Measurements from ENCODE around the gene VENTX. TPM values are rescaled to one million over a fixed set of nuclear protein-coding genes. Genes with fewer than 3 reads are reported as not detected.

Gene VENTX
- total RNA-seq, 4 donors from 2014 or later: 0.13 to 0.95 (median 0.82) TPM; not detected in 1

DNA sequence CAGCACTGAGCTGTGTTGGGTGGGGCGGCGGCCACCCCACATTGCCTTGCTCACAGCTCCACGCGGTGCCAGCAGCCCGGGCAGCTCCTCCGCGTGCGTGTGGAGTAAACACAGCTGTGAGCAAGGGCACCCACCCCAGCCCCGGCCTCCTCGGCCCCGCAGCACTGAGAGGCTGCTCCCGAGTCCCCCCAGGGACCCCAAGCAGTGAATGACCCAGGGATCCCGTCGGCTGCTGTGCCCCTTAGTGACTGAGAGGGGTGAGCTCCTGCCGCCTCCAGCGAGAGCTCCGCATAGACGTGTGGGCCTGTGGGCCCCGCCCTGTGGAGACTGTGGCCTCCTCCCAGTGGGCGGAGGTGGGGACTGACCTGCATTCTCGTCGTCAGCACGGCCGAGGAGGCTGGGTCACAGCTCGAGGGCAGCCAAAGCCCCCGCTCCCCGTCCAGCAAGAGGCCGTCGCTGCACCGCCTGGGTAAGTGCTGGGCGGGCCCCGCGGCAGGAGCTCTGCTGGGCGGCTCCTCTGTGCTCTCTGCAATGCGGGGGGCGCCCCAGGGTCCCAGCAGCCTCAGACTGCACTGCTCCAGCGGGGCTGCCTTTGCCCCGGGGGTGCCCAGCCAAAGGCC, 37.6 kb upstream of the VENTX start:
- peaks cover 0 to 52% (median 0%) of the 10 kb centered on the region in 4 donors for H3K27me3 ChIP-seq
- whole genome bisulfite sequencing, 2 donors: no CpG with 5 or more reads among the region's 38 CpGs
- TF ChIP-seq, protein P1, sequence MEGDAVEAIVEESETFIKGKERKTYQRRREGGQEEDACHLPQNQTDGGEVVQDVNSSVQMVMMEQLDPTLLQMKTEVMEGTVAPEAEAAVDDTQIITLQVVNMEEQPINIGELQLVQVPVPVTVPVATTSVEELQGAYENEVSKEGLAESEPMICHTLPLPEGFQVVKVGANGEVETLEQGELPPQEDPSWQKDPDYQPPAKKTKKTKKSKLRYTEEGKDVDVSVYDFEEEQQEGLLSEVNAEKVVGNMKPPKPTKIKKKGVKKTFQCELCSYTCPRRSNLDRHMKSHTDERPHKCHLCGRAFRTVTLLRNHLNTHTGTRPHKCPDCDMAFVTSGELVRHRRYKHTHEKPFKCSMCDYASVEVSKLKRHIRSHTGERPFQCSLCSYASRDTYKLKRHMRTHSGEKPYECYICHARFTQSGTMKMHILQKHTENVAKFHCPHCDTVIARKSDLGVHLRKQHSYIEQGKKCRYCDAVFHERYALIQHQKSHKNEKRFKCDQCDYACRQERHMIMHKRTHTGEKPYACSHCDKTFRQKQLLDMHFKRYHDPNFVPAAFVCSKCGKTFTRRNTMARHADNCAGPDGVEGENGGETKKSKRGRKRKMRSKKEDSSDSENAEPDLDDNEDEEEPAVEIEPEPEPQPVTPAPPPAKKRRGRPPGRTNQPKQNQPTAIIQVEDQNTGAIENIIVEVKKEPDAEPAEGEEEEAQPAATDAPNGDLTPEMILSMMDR (IDR thresholded peaks at IDR 0.05): no peak
- TF ChIP-seq POLR2A (IDR thresholded peaks at IDR 0.05): no peak
- H3K27ac ChIP-seq: no peak overlapping the region
- intact Hi-C loops (cut with DNase I): no loop called here
- no peak overlapping the region for H3K4me3 ChIP-seq
- DNase-seq: no peak
- no peaks in the 10 kb centered on the region for H3K4me1 ChIP-seq
- no peaks in the 10 kb centered on the region for H3K9me3 ChIP-seq
- H3K36me3 ChIP-seq: no peaks in the 10 kb centered on the region

DNA sequence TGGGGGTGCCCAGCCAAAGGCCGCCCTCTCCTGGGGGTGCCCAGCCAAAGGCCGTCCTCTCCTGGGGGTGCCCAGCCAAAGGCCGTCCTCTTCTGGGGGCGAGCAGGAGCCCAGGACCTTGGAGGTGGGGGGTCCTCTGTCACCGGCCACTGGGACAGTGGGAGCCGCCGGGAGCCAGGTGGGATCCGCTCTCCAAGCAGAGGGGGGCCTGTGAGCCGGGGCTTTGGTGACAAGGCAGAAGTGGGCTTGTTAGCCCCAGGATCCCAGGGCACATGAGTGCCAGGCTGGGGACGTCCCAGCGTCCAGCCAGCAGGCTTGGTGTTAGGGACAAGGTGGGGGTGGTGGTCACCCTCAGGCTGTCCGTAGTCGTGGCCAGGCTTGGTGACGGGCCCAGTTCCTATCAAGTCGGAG, 37.0 kb upstream of the VENTX start:
- WGBS, 2 donors: no CpG with 5 or more reads among the region's 15 CpGs
- H3K36me3 ChIP-seq: no peaks in the 10 kb centered on the region
- no peaks in the 10 kb centered on the region for H3K4me1 ChIP-seq
- intact Hi-C loops (cut with DNase I): no loop called here
- no peak for DNase-seq
- no peaks in the 10 kb centered on the region for H3K9me3 ChIP-seq
- peaks cover 0 to 51% (median 0%) of the 10 kb centered on the region in 4 donors for H3K27me3 ChIP-seq
- TF ChIP-seq, protein P1 (IDR thresholded peaks at IDR 0.05): no peak
- no peak for TF ChIP-seq POLR2A (IDR thresholded peaks at IDR 0.05)
- H3K4me3 ChIP-seq: no peak overlapping the region
- H3K27ac ChIP-seq: no peak overlapping the region

DNA sequence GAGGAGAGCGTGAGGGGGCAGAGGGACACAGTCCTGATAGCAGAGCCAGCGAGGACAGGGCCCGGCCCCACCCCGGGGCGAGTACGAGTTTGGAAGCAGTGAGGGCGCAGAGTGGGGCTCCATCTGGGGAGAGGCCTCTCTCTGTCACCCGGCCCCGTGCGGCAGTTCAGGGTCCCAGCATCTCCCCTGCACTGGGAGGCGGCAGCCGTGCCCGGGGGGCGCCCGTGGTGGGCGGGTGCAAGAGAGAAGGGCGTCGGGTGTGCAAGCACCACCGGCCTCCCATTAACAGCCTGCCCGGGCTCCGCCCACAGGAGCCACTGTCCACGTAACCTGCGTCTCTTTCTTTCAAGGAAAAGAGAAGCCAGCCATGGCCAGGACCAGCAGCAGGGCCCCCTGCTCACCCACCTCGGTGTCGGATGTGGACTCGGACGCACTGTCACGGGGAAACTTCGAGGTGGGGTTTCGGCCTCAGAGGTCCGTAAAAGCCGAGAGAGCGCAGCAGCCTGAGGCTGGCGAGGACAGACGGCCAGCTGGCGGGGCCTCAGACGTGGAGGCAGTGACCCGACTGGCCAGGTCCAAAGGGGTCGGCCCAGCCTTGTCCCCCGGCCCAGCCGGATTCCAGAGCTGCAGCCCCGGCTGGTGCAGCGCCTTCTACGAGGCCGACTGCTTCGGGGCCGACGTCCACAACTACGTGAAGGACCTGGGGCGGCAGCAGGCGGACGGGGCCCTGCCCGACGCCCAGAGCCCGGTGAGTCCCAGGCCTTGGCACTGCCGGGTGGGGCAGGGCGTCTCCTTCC, 36.3 kb upstream of the VENTX start:
- H3K36me3 ChIP-seq: no peaks in the 10 kb centered on the region
- H3K9me3 ChIP-seq: no peaks in the 10 kb centered on the region
- no peak overlapping the region for H3K4me3 ChIP-seq
- no peak for DNase-seq
- TF ChIP-seq POLR2A (IDR thresholded peaks at IDR 0.05): no peak
- TF ChIP-seq, protein P1 (IDR thresholded peaks at IDR 0.05): no peak
- no peaks in the 10 kb centered on the region for H3K4me1 ChIP-seq
- intact Hi-C loops (cut with DNase I): no loop called here
- 67 to 87% methylated on average over 3 to 15 of the region's 57 CpGs for WGBS, 2 donors
- no peak overlapping the region for H3K27ac ChIP-seq
- H3K27me3 ChIP-seq: peaks cover 0 to 51% (median 0%) of the 10 kb centered on the region in 4 donors

DNA sequence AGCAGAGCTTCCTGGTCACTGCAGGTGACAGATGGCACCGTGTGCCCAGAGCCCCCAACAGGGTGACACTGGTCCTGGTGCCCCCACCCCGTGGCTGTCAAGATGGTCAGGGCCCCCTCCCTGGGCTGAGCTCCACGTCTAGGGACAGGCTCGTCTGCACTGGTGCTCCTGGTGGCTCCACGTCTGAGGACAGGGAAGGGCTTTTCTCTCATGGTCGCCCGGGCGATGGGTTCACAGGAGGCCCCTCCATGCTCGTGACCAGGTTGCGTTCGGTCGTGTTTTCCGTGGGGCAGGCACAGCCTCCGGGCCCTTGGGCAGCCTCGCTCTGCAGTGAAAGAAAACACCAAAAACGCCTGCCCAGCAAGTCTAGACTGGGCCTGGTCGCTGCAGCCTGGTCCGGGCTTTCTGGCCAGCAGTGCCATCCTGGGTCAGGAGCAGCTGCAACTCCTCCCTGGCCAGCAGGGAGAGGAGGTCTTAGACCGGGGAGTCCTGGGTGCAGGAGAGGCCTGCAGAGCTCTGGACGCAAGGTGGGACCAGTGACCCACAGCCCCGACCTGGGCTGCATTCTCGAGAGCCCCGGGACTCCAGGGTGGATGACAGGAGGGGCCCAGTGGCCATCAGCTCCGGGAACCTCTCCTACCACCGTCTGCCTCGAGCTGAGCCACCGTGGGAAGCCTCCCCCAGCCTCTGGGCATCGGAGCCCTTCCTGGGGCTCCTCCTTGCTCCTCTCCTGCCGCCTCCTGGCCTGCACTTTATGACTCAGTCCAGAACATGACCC, 35.5 kb upstream of the VENTX start:
- Histone ChIP-seq H3K4me1 (no peaks in the 10 kb centered on the region), H3K27me3 (peaks cover 0 to 46% (median 0%) of the 10 kb centered on the region in 4 donors), H3K4me3 (no peak overlapping the region), H3K9me3 (no peaks in the 10 kb centered on the region), H3K27ac (no peak overlapping the region), H3K36me3 (no peaks in the 10 kb centered on the region)
- WGBS, 2 donors: 54% methylated on average over 4 of the region's 29 CpGs; no CpG with 5 or more reads in 1 of the 2 donors
- intact Hi-C loops (cut with DNase I): no loop called here
- TF ChIP-seq, protein P1 (IDR thresholded peaks at IDR 0.05): no peak
- TF ChIP-seq POLR2A (IDR thresholded peaks at IDR 0.05): no peak
- no peak for DNase-seq
